T-helper 22 cell (primary cell): Measurements from ENCODE around the gene FGD1.

ENCODE experiments used
- DNase-seq: peaks from one replicate; pipeline ENCODE4 v3.0.0-alpha.2; 2020; ENCODE audit warnings: low read depth

FGD1 gene

GRCh38 chrX:54473993-54474859, 21.8 kb downstream of the FGD1 start:
- no peak for DNase-seq

GRCh38 chrX:54470054-54470760, 25.8 kb downstream of the FGD1 start:
- no peak for DNase-seq

- DNase-seq = no peak
Measured at GRCh38 chrX:54452920-54453319, 43.1 kb downstream of the FGD1 start.

GRCh38 chrX:54449929-54450328, 46.1 kb downstream of the FGD1 start:
- DNase-seq = no peak

GRCh38 chrX:54447461-54447860, 48.6 kb downstream of the FGD1 start:
- no peak for DNase-seq

- no peak for DNase-seq
Measured at GRCh38 chrX:54446084-54446483, 50.0 kb downstream of the FGD1 start.

GRCh38 chrX:54444752-54445151, 51.3 kb downstream of the FGD1 start:
- no peak for DNase-seq

GRCh38 chrX:54442790-54443189, 53.2 kb downstream of the FGD1 start:
- DNase-seq = no peak

- DNase-seq = peak; percentile 68
Measured at GRCh38 chrX:54439960-54440871, 55.8 kb downstream of the FGD1 start, which contains the start of gene TSR2. Gene TSR2, plus strand, starts transcription at chrX:54440404. Its CDS starts 18 bp downstream, at chrX:54440422.

GRCh38 chrX:54435121-54435520, 60.9 kb downstream of the FGD1 start:
- no peak for DNase-seq

- no peak for DNase-seq
Measured at GRCh38 chrX:54430519-54430918, 65.5 kb downstream of the FGD1 start.

- no peak for DNase-seq
Measured at GRCh38 chrX:54427837-54428424, 68.1 kb downstream of the FGD1 start.

- DNase-seq = no peak
Measured at GRCh38 chrX:54423161-54423888, 72.7 kb downstream of the FGD1 start.

- no peak for DNase-seq
Measured at GRCh38 chrX:54422168-54422567, 73.9 kb downstream of the FGD1 start.

GRCh38 chrX:54419559-54420302, 76.3 kb downstream of the FGD1 start:
- no peak for DNase-seq

GRCh38 chrX:54416965-54417364, 79.1 kb downstream of the FGD1 start:
- DNase-seq = no peak

- DNase-seq = no peak
Measured at GRCh38 chrX:54415534-54416350, 80.3 kb downstream of the FGD1 start.

- DNase-seq = no peak
Measured at GRCh38 chrX:54413753-54414152, 82.3 kb downstream of the FGD1 start.

GRCh38 chrX:54411732-54412131, 84.3 kb downstream of the FGD1 start:
- no peak for DNase-seq

- DNase-seq = no peak
Measured at GRCh38 chrX:54407266-54407665, 88.8 kb downstream of the FGD1 start.
